HG02571 (cell line): ENCODE data around the gene SUMO3.
"Not testable (repeated sequence)": the region's sequence is repeated elsewhere in the genome, so short reads cannot be mapped to it uniquely, and the experiment has no call there.

Experiments
- ATAC-seq: cut with Tn5 transposase; IDR thresholded peaks from one replicate; pipeline ENCODE4 v1.9.1; 2021; ENCODE audit warnings: mild to moderate bottlenecking, moderate library complexity; ENCODE audit not compliant: unreplicated experiment

Gene SUMO3

GRCh38 chr21:44847261-44848056 lies 29.6 kb upstream of the SUMO3 start:
- ATAC-seq = no peak

- ATAC-seq = no peak
These were observed 28.8 kb upstream of the SUMO3 start for GRCh38 chr21:44846485-44847260.

GRCh38 chr21:44846224-44846484 lies 28.3 kb upstream of the SUMO3 start:
- no peak for ATAC-seq

DNA sequence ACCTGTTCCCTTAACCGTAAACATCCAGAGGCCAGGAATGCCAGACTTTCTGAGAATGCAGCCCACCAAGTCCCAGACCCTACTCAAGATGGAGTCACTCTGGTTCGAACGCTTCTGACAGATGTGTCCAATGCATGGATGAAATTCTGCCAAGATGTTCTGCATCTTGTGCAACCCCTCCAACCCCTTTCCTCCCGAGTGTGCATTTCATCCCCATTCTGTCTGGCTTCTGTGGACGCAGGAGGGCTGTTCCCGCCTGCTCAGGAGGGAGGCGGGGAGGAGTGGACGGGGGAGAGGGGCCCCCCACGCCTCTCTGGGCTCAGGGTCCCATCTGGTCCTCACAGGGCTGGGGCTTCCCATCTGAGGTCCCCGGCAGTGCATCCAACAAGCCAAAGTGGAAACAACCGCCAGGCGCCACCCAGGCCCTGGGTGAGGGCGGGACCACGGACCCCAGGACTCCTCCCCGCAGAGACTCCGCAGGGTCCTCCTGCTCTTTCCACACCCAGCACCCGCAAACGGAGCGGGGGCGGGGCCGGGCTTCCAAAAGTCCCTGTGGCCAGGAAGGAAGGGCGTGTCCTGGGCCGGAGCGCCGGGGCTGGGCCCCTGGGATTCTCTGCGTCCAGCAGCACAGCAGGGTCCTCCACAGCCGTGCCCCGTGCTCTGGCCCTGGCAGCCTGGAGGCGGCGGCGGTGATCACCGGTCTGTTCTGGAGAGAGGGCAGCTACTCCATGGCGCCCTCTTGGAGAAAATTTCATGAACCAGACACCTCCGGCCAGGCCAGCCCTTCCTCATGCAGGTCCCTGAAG lies 27.8 kb upstream of the SUMO3 start:
- no peak for ATAC-seq

DNA sequence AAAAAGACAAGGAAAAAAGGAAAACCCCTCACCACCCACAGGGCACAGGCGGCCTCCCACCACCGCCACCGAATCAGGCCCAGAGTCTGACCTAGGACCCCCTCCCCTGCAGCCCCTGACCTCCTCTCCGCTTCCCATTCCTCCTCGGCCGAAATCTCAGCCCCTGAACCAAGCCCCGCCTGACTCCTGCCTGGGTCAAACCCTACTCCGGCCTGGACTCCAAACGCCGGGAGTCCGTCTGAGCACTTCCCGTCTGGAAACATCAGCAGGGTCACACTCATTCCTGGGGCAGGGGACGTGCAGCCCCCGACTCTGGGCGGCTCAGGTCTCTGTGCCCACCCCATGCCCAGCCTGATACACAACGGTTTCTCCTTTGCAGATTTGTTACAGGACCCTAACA lies 26.4 kb upstream of the SUMO3 start:
- no peak for ATAC-seq

DNA sequence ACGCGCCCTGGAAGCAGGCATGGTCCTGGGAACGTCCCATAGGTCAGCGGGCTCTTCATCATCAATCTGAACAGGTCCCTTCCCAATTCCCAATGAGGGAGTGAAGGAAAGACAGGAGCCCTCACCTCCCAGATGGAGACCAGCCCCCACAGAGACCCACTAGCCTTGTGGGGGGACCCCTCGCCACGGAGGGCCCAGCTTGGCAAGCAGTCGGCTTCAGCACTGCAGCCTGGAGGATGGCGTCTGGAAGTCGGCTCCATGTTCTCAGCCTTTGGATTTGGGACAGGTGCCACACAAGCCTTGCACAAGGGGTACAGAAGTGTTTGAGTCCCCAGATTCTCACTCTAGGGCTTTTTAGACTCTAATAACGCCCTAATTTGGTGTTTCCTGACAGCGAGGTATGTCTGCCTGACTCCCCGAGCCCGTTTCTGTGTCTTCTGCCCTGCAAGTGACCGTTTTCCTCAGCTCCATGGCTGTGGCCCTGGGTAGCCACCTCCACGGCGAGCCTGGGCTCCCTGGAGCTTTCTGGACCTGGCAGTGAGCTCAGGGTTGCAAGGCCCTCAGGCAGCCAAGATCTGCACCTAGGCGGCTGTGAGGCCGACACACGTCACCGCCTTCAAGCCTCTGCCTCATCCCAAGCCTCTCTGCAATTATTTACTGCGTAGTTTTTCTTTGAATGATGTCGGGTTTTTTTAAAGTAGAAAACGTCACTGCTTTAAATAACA lies 25.0 kb upstream of the SUMO3 start:
- ATAC-seq = no peak

GRCh38 chr21:44842087-44842486 lies 24.2 kb upstream of the SUMO3 start:
- ATAC-seq = no peak

DNA sequence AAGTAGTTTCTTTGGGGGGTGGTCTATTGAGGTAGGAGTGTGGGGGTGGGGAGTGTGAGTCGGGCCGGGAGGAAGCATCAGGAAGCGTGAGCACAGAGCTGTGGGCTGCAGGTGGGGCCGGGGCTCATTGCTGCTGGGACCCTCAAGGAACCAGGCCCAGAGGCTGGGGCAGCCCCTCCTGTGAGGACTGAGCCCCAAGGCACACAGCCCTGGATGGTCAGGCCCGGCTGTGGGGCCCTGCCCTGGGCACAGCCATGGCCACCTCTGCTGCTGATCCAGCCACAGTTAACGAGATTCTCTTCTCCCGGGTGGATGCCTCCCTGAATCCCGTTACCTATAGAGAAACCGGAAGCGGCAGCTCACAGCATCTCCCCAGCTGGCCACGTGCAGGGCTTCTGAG lies 22.9 kb upstream of the SUMO3 start:
- no peak for ATAC-seq

- no peak for ATAC-seq
These were observed 21.1 kb upstream of the SUMO3 start for GRCh38 chr21:44838951-44839350.

DNA sequence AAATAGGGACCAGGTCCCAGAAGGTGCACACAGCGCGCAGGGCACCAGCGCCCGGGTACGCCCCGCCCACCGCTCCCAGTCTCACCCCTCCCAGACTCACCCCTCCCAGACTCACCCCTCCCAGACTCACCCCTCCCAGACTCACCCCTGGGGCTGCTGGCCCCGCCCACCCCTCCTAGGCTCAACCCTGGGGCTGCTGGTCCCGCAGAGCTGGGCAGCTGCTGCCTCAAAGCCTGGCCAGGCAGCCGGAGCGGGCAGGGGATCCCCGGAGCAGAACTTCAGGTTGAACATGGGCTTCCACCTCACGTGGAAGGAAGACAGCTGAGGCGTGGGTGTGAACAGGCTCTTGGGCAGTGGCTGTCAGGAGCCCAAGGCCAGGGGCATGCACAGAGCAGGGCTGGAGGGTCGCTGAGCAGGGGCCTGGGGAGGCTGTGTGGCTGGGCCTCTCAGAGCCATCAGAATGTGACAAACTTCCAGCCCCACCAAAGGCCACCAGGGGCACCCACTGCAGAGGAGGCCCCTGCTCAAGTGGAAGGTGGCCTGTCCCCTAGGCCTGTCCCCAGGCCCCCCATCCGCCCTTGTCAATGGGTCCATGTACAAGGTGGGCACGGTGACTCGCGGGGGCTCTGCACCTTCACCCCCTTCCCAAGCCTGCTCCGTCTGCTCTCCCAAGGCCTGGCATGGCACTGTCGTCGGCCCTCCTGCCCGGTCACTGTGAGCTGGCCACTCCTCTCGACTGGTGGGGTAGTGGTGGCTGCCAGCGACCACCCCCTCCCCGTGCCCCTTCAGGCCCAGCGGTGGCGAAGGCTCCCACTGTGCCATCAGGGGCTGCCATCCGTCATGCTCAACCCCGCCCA lies 20.4 kb upstream of the SUMO3 start:
- no peak for ATAC-seq

DNA sequence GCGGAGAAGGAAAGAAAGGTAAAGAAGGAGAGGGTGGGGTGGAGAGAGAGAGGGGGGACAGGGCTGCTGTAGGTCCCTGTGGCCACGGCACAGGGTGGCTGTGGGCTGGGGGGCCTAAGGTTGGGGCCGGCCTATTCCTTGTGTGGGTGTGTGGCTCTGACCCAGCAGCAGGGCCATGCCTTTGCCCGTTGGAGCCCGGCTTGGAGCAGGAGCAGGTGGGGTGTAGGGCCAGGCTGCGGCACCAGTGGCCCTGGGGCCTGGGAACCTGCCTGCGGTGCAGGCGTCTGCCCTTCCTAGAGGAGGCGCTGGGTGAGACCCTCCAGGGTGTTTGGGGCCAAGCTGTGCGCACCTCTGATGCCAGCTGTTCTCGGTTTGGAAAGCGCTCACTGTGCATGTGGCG lies 19.7 kb upstream of the SUMO3 start:
- no peak for ATAC-seq

DNA sequence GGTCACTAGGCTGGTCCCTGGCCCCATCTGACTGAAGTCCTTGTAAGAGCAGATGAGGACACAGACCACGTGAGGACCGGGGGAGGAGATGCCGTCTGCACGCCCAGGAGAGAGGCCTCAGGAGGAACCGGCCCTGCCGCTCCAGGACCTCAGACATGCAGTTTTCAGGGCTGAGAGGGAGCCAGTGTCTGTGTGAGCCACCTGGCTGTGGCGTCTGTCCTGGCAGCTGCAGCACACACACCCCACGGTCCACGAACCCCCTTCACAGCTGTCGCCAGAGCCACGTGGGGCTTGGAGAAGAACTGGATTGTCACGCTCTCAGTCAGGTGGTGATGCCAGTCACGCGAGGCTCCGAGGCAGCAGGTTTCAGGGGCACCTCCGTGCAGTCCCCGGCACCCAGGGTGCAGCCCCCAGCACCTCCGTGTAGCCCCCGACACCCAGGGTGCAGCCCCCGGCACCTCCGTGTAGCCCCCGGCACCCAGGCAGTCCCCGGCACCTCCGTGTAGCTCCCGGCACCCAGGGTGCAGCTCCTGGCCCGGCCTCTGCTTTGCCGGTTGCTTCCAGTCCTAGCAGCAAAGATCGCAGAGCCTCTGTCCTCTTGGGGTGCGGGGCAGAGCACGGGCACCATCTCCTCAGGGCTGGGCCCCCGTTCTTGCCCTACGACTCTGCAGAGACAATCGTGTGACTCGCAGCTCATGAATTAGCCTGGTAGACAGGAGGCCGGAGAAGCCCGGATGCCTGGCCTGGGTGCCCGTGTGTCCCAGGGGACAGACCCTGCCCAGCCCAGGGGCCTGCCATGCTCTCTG lies 19.0 kb upstream of the SUMO3 start:
- no peak for ATAC-seq

- no peak for ATAC-seq
These were observed 18.4 kb upstream of the SUMO3 start for GRCh38 chr21:44836349-44836665.

DNA sequence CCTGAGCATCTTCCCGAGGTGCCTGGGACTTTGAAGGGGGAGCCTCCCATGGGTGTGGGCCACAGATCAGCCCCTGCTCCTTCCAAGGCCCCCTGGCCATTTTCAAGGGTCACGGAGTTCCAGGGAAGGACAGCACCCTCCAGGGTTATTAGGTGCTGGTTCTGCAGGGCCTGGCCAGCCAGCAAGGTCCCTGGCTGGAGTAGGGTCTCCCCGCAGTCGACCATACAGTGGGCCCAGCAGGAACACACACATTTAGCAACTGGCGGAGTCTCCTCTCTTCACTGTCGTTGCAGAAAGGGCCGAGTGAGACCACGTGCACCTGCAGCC lies 17.7 kb upstream of the SUMO3 start:
- ATAC-seq = no peak

DNA sequence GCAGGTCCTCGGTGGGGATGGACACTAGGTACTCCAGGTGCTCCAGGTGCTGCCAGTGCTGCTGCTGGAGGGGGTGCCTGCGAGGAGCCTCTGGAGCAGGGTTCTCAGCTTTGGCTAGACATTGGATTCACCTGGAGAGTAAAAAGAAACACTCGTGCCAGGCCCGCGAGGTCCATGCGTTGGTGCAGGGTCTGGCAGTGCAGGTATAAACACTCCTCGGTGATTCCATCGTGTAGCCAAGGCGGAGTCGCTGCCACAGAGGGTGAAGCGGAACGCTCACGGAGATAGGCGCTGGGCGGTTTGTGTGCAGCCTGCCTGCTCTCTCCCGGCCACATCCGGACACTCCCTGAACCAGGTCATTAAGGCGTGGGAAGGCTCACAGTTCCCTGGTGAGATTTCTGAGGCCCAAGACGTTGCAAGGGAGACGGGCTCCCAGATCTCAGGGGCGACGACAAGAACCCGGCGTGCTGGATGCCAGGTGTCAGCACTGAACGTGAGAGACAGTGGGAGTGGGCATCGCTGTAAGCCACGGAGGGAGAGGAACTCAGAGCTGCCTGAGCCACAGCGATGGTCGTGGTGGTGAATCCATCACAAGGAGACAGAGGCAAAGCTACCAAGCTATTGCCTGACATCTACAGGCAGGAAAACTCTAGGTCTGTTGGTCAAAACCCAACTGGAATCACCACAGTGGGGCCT lies 17.2 kb upstream of the SUMO3 start:
- no peak for ATAC-seq

- ATAC-seq = no peak
These were observed 16.5 kb upstream of the SUMO3 start for GRCh38 chr21:44834231-44834950.

GRCh38 chr21:44833663-44834062 lies 15.8 kb upstream of the SUMO3 start:
- no peak for ATAC-seq

- ATAC-seq = not testable (repeated sequence)
These were observed 14.8 kb upstream of the SUMO3 start for GRCh38 chr21:44832516-44833255.
